ENCODE results near the gene PTCH1.
A peak's percentile ranks its signal among the peaks of the same experiment; 100 is the strongest.

The PTCH1 gene

GRCh38 chr9:95516734-95517558, at the start of gene PTCH1:
TSS of gene PTCH1 (minus strand) at chr9:95516971.
- peak; percentile 41 to 49 for ATAC-seq

GRCh38 chr9:95565982-95566381, 49.2 kb upstream of the PTCH1 start:
- ATAC-seq: no peak

- no peak for ATAC-seq
Measured at GRCh38 chr9:95561913-95562312, 45.1 kb upstream of the PTCH1 start.

GRCh38 chr9:95557142-95557541, 40.4 kb upstream of the PTCH1 start:
- no peak for ATAC-seq

GRCh38 chr9:95556521-95556920, 39.8 kb upstream of the PTCH1 start:
- no peak for ATAC-seq

GRCh38 chr9:95552814-95553546, 36.2 kb upstream of the PTCH1 start:
- peak; percentile 17 to 41 for ATAC-seq

- ATAC-seq: no peak
Measured at GRCh38 chr9:95552255-95552654, 35.5 kb upstream of the PTCH1 start.

- ATAC-seq: no peak
Measured at GRCh38 chr9:95551406-95551805, 34.6 kb upstream of the PTCH1 start.

- no peak for ATAC-seq
Measured at GRCh38 chr9:95545831-95546567, 29.2 kb upstream of the PTCH1 start.

GRCh38 chr9:95533996-95534680, 17.4 kb upstream of the PTCH1 start:
- ATAC-seq: no peak

GRCh38 chr9:95529910-95530309, 13.1 kb upstream of the PTCH1 start:
- ATAC-seq: no peak

GRCh38 chr9:95528908-95529502, 12.2 kb upstream of the PTCH1 start:
- ATAC-seq: no peak

GRCh38 chr9:95522871-95523370, 6.2 kb upstream of the PTCH1 start:
- ATAC-seq: no peak

- ATAC-seq: no peak
Measured at GRCh38 chr9:95521699-95522098, 4.9 kb upstream of the PTCH1 start.

- ATAC-seq: no peak
Measured at GRCh38 chr9:95517559-95518425, 1.0 kb upstream of the PTCH1 start.

- ATAC-seq: peak; percentile 14 to 27
Measured at GRCh38 chr9:95516221-95516733, 494 bp downstream of the PTCH1 start.

GRCh38 chr9:95515272-95516113, 1.3 kb downstream of the PTCH1 start:
- peak; percentile 33 to 37 for ATAC-seq

GRCh38 chr9:95514342-95514741, 2.4 kb downstream of the PTCH1 start:
- no peak for ATAC-seq

- no peak for ATAC-seq
Measured at GRCh38 chr9:95513711-95514110, 3.1 kb downstream of the PTCH1 start.

GRCh38 chr9:95512709-95513095, 4.1 kb downstream of the PTCH1 start:
- no peak for ATAC-seq
